ENCODE data around the gene ARF1.
"Not testable (repeated sequence)": the region's sequence is repeated elsewhere in the genome, so short reads cannot be mapped to it uniquely, and the experiment has no call there.

Gene ARF1

DNA sequence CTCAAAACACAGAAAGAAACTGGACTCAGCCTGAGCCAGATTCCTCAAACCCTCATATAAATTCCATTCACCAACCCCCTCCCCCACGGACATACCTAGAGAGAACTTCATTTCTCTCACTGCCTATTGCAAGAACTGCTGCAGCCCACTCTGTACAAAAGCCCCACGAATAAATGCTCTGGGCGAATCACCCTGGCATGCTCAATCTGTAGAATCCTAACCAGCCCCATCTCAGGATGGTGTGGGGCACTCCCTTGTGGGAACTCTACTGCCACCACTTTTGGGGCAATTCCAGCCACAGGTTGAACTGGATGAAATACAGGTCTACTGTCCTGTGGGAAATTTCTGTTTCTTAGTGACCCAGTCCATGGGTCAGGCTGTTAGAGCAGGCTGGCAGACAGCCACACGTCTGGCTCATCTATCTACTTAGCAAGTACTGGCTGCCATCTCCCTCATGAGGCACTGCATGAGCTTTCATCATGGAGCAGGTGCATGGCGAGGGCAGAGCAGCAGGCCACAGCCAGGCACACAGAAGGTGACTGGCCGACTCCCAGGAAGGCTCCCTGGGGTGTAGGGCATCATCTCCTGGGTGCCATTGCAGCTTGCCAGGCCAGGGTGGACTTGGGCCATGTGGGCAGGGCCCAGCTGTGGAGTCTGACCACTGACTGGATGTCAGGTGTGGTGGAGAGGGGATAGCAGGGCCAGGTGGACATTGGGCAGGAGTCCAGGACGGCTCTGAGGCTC lies 22.2 kb downstream of the ARF1 start:
- DNase-seq, result no peak

DNA sequence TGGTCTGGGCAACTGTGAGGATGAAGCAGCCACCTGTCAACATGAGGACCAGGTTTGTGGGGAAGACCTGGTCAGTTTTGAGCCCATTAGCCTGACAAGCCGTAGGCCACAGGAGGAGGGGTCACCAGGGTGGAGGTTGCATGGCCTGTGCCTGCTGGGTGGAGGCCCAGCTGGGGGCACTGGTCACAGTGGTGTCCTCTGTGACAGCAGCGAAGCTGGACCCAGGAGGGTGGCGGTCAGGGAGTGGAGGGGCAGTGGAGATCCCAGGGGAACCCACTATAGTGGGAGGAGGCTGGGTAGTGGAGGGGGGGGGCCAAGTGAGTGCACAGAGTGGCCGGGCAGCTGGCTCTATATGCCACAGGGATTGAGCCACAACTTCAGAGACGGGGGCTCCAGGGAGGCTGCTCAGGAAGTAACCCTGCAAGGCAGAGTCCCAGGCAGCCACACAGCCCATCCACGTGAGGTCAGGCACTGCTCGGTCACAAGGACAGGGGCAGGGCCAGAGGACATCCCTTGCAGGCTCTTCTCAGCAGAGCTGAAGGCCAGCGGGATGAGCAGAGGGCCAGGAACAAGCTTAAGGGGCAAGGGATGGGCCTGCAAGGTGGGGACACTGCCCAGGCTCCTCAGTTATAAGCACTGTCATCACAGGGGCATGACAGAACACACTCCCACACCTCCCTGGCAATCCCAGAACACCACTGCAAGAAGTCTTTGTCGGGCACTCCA lies 22.9 kb downstream of the ARF1 start:
- no peak for DNase-seq

DNA sequence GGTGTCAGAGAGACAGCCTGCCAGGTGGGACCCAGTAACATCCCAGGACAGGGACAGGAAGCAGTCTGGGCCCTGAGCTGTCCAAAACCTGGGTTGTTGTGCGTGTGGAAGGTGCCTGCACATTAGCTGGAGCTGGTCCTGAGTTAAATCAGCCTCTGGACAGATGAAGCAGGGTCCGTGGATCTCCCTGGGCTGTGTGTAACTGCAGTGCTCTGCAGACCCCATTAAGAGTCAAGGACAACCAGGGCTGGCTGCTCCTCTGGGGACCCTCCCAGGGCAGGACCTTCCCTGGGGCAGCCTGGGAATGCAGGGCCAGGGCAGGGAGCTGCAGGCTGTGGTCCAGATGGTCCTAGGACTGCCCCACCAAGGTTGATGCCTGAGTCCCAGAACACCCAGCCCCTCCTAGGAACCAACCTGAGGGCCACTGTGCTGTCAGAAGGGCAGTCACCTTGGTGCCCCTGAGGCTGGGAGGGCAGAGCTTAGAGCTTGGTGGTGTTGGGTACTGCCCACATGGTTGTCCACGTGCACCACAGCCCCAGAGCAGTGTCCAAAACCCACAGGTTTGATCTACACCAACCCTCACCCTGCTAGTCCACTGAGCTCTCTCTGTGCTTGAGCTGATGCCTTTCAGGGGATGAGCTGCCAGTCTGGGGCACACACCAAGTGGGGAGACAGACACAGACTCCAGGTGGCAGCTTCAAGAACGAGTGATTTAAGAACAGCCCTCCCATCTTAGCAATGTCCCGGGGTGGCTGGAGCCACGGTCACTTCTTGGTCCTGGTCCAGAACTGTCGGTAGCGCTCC lies 23.7 kb downstream of the ARF1 start:
- no peak for DNase-seq

DNA sequence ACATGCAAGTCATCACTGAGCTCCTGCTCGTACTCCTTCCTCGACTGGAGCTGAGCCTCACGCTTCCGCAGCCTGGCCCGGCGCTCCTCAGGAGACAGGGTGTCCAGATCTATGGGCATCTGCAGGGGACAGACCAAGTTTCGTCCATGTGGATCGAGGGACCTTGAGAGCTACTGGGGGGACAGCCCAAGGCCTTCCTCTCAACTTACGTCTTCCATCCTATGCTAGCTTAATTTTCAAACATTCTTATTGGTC lies 24.2 kb downstream of the ARF1 start:
- DNase-seq, result no peak

DNA sequence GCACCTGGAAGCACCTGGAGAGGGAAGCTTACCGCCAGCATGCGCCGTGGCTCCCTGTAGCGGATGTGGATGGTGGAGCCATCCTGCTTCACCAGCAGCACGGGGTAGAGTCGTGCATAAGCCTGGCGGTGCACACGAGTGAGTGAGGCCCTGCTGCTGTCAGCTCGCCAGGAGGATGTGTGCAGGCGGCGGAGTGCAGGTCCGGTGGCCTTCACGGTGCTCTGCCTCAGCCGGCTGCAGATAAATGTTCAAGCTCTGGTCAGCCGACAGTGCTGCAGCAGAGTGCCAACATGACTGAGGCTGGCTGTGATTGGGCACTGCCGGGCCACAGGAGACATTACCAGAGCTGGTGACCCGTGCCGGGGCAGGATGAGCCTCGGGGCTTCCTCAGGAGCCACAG lies 25.1 kb downstream of the ARF1 start:
- no peak for DNase-seq

DNA sequence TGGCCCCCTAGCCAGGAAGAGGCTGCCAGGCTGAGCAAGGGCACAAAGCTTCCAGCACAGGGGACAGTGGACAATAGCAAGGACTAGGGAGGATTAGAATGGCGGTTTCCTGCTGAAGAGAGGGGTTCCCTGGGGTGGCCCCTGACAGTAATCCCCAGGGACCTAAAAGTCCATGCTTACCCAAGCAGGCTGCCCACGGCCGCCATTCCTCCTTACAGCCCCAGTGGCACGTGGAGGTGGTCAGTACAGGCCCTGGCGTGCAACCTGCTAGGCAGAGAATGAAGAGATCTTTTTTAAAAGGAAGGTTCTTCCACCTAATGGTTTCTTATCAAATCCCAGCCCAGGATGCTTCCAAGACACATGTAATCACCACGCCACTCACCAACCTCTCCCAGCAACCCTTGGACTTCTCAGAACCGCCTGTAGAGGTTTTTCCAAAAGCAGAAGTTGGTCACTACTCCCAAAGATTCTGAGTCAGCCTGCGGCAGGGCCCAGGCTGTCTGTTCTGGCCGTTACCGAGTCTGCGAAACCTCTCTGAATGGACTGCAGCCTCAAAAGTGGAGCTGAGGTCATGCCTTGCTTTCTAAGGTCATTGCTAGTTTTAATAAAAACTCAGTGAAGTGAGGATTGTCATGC lies 25.7 kb downstream of the ARF1 start:
- no peak for DNase-seq

DNA sequence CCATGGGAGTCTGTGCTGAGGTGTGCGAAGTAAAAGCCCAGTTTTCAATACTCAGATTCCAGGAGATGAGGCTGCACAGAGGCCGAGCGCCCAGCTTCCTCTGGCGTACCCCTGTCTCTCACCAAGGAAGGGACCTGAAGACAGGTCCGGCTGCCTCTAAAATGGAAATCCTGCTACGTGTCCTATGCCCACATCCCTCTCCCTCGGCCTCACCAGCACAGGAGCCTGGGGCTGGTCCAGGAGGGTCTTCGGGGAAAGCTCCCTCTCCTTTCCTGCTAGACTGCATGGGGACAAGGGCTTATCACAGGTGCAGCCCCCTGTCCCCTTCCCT lies 26.2 kb downstream of the ARF1 start:
- DNase-seq, result no peak

DNA sequence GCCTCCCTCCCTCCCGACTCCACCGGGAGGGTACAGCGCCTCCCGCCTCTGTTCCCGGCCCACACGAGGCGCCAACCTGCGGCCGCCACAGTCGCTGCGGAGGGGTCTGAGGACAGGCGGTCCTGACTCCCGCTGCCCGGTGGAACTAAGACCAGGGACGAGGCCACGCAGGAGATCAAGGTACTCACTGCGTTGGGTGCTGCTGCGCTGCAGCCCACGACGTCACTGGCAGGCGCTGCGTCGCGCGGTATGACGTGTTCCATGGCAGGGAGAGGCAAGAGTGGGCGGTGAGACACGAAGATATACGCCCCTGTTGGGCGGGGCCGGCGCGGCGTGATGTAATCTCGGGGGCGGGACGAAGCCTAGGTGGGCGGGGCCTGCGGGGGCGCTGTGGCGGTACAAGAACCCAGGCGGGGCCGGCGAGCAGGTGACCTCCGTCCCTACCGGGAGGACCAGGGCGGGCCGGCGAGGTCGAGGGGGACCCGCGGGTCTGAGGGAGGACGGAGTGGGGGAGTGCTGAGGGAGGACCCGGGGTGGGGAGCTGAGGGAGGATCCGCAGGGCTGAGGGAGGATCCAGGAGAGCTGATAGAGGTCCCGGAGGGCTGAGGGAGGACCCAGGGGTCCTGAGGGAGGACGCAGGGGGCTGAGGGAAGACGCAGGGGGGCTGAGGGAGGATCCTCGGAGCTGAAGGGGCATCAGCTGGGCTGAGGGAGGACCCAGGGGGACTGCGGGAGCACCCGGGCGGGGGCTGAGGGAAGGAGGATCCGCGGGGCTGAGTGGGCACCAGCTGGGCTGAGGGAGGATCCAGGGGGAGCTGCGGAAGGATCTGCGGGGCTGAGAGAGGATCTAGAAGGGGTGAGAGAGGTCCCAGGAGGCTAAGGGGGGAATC lies 26.8 kb downstream of the ARF1 start, which contains the start of gene MRPL55:
Gene MRPL55 (minus strand): TSS at position 227 of the 889 bp plus-strand sequence. CDS start 1,039 bp downstream, outside the sequence.
- DNase-seq, result peak; percentile 100

DNA sequence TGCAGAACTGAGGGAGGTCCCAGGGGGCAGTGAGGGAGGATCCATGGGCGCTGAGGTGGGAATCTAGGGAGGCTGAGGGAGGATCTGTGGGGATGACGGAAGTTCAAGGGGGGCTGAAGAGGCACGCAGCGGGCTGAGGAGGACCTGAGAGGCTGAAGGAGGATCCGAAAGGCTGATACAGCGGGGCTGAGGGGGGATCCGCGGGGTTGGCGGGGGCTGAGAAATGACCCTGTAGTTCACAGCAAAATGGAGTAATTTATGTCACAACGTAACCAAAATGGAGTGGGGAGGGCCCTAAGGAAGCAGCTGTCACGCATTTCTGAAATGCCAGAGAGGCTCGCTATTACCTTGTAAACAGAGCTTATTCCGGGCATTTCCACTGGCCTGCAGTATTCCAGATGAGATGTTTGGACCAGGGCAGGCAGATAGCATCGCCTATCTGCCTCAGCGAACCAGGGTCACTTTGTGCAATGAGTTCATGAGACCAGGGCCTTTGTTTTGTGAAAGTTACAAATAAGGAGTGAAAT lies 27.5 kb downstream of the ARF1 start:
- no peak for DNase-seq

DNA sequence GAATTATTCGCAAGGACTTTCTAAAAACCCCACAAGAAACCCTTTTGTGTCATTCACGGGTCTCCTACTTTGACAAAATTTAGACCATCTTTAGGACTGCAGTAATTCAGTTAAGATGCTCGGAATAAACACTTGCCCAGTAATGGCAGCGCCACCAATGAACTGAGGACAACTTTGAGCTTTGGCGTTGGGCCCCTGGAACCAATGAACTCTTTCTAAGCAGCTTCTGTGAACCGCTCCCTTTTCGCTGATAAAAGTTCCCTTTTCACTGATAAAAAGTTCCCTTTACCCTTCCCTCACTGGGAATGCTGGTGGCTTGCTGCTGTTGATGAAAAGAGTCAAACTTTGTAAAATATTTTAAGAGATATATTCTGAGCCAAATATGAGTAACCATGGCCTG lies 28.0 kb downstream of the ARF1 start:
- DNase-seq, result no peak

DNA sequence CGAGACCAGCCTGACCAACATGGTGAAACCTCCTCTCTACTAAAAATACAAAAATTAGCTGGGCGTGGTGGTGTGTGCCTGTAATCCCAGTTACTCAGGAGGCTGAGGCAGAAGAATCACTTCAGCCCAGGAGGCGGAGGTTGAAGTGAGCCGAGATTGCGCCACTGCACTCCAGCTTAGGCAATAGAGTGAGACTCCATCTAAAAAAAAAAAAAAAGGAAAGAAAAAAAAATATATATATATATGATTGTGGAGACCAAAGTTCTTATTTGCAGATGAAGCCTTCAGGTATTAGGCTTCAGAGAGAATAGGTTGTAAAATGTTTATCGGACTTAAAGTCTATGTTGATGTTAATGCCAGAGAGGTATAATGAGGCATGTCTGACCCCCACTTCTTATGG lies 28.8 kb downstream of the ARF1 start:
- not testable (repeated sequence) for DNase-seq

DNA sequence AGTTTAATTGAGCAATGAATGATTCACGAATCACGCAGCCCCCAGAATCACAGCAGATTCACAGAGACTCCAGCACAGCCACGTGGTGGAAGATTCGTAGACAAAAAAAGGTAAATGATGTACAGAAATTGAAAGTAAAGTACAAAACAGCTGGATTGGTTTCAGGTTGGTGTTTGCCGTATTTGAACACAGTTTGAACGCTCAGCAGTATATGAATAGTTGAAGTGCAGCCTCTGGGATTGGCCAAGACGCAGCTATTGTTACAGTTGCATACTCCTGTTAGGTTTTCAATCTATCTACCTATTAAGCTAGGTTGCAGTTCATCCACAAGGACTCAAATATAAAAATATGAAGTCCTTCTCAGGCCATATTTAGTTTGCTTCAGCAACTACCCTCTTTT lies 29.7 kb downstream of the ARF1 start:
- no peak for DNase-seq

DNA sequence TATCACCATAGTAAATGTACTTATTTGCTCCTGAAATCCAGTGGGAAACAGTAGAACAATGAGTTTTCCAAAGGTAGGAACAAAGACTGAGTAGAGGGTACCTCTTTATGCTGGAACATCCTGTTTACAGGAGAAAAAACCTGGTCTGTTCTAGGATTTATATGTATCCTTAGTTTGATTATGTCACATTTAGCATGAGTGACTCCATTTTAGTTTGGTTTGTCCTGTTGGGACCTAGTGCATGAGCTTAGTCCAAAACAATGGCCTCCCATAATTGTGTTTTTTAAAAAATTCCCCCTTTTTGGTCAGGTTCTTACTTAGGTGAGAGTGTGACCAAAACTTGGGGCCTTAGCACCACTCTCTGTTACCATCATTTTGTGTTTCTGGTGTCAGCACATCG lies 30.1 kb downstream of the ARF1 start:
- DNase-seq, result no peak

DNA sequence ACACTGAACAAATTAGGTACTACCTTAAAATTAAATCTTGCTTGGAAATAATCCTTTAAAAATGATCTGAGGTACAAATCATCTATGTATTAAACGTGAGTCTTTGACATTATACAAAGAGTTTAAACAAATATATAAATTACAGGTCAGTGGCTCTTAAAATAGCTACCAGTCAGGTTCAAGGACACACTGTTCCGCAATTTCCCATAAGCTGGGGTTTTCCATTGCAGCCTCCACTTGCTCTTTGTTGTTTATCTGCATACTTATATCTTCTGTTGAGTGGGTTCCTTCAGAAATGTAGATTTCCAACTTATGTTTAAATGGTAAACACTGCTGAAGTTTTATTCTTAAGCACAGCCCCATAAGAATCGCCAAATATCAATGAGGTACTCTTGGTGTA lies 32.3 kb downstream of the ARF1 start:
- DNase-seq, result no peak

DNA sequence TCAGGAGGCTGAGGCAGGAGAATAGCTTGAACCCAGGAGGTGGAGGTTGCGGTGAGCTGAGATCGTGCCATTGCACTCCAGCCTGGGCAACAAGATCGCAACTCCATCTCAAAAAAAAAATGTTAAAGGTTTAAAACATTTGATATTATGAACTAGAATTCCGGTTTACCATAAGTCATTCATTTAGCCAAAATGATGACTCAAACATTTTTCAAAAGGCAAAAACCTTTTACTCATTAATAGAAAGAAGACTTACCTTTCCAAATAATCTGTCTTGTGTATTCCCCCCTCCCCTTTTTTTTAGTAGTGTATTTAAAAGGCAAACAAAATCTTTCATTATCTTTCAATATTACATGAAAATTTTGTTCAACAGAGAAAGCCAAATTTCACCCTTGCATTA lies 34.8 kb downstream of the ARF1 start:
- DNase-seq, result no peak

DNA sequence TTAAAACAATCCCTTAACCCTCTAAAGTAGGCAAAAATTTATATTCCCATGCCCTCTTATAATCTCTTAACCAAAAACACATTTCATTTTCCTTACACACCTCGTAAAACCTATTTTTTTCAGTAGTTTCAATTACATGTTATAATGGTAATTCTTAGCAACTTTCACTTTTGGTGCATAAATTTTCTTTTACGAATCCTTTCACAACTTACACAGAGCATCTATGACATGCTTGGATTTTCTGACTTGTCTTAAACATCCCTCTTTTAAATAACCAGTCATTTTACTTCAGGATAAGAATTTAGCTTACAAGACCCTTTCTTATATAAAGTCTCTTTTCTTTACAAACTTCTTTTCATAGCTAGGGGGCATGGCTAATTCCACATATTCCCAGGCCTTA lies 35.5 kb downstream of the ARF1 start:
- DNase-seq, result no peak

DNA sequence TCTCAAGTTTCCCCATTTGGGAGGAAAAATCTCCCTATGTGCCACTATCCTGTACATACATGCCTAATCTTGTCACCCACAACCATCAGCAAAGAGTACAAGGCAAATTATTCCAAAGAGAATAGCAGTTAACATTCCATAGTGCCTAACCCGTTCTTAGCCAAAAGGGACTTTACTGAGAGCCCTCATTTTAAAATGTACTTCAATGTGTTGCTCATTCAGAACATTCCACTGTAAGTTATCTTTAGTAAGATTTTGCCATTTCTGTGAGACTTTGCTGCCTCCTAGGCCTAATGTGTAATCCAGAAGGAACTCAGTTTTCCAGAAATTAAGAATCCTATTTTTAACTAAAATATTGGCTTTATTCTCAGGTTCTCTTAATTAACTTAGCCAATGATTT lies 37.8 kb downstream of the ARF1 start:
- DNase-seq, result no peak

DNA sequence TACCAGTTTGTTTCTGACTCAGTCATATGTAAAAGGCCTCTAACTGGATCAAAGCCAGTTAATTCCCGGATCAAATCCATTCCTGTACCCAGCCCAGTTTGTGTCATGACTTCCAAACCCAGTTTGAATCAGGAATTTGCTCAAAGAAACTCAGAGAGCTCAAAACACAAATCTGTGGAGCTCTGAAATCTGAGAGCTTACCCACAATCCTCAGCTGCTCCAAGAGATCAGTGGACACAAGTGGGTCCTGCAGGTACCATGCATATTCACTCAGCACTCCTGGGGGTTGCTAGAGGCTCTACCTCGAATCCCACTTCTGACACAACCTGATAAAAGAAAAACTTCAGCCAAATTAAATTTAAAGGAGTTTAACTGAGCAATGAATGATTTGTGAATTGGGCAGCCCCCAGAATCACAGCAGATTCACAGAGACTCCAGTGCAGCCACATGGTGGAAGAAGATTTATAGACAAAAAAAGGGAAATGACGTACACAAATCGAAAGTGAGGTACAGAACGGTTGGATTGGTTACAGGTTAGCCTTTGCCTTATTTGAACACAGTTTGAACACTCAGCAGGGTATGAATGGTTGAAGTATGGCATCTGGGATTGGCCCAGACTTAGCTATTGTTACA lies 38.5 kb downstream of the ARF1 start:
- DNase-seq, result no peak

DNA sequence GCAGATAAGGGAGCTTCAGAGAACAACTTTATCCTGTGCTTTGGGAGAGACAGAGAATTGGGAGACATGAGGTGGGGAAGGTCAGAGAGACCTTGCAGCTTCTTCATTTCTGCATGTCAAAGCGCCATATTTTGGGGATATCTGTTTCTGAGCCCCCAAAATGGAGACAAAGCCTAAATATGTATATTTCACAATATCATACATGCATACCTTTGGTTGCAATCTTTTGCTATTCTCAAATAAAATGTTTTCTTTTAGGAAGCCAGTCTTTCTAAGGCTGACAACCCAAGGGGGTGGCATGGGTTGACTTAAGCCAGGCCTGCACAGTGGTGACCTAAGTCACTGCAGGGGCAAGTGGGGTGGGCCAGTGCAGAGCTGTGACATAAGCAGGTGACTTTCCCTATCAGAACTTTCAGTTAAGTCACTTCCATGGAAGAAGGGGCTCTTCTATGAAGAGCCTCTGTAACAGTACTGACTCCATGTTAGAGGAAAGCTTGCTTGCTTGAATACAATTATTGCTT lies 40.5 kb downstream of the ARF1 start:
- DNase-seq, result no peak

DNA sequence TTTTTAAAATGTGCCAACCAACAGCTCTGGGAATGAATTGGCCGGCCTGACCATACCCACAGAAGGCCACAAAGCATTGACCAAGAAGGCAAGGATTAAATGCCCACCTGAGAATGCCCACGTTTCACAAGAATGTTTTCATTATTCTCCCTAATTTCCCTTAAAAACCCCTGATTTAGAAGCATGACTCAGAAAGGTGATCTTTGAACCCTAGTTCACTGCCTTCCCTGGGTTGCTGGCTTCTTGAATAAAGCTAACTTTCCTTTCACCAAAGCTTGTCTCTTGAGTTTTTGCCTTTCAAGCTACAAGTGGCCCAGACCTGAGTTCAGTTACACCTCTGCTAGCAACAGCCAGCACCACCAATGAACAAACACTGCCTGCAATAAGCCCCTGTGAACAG lies 41.0 kb downstream of the ARF1 start:
- no peak for DNase-seq

DNA sequence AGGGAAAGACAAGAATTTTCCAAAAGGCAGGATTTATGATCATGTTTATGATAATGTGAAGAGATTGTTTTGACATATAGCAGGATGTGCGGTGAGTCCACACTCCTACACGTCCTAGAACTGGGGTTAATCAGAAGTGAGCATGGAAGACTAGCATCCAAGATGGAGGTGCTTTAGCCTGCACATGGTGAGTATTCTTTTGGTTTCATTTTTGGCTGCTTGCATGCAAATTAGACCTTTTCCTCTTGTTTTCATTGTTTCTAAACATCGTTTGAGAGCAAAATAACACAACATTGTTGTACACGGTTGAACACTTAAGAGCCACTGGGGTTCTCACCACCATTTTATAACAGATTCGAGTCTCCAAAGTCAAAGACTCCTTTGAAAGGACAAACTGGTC lies 42.7 kb downstream of the ARF1 start:
- no peak for DNase-seq

DNA sequence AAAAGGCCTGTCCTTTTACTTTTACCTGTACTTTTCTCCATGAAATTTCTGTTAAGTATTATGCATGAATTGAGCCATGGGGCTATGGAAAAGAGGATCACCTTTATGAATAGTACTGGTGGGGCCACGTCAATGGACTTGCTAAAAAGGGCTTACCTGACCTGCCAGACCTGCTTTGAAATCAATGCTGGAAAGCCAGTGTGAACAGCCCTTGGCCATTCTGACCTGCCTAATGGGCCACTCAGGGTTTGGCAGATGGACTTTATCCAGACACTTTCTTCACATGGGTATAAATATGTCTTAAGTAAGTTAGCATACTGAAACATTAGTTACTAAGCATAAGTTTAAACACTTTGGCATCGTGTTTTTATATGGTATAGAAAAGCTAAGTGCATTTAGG lies 49.3 kb downstream of the ARF1 start:
- no peak for DNase-seq
